Upper lobe of left lung (tissue), 6 donors: Measurements from ENCODE around the gene TBC1D1. TPM values are rescaled to one million over a fixed set of nuclear protein-coding genes. Genes with fewer than 3 reads are reported as not detected.

Experiments used
- ATAC-seq, 2 donors: fragments of 200-7000 bp; cut with Tn5 transposase; one replicate each; pipeline ENCODE4 v1.9.1; 2022; ENCODE audit warnings: mild to moderate bottlenecking in 2 of 2, moderate library complexity in 2 of 2; ENCODE audit not compliant: low FRiP score in 2 of 2
- DNase-seq, 2 donors: peaks; one replicate each; pipeline ENCODE4 v3.0.0-alpha.2; 2019 to 2020
- H3K27ac ChIP-seq, 4 donors: fragments of 200-600 bp; sonication (generic); one replicate each; pipeline ENCODE4 v1.5.1; 2016 to 2019
- H3K27me3 ChIP-seq, 4 donors: fragments of 200-600 bp; sonication (generic); one replicate each; pipeline ENCODE4 v1.5.1; 2017 to 2019
- H3K36me3 ChIP-seq, 4 donors: fragments of 200-600 bp; sonication (generic); one replicate each; pipeline ENCODE4 v1.5.1; 2016 to 2019
- H3K4me1 ChIP-seq, 4 donors: fragments of 200-600 bp; sonication (generic); one replicate each; pipeline ENCODE4 v1.5.1; 2018 to 2019
- H3K4me3 ChIP-seq, 4 donors: fragments of 200-600 bp; sonication (generic); one replicate each; pipeline ENCODE4 v1.5.1; 2017 to 2019; ENCODE audit warnings: mild to moderate bottlenecking in 2 of 4, moderate library complexity in 1 of 4
- H3K9me3 ChIP-seq, 4 donors: fragments of 200-600 bp; sonication (generic); one replicate each; pipeline ENCODE4 v1.5.1; 2018 to 2019
- CTCF ChIP-seq, 6 experiments: fragments of 450-650 bp in 4 of 6; fragments of 200-600 bp in 2 of 6; sonication (generic) in 2 of 6; IDR thresholded peaks; one replicate each; pipeline ENCODE4 v1.5.1; 2016 to 2019; ENCODE audit warnings: antibody characterized with exemption in 6 of 6
- EP300 ChIP-seq, 4 donors: sonication (generic); formaldehyde crosslinking; IDR thresholded peaks; one replicate each; pipeline ENCODE4 v1.5.1; 2017; ENCODE audit warnings: antibody characterized with exemption in 4 of 4, control low read depth in 2 of 4
- POLR2A ChIP-seq, 4 donors: fragments of 450-650 bp; IDR thresholded peaks; one replicate each; pipeline ENCODE4 v1.5.1; 2016 to 2017; ENCODE audit warnings: antibody characterized with exemption in 4 of 4, mild to moderate bottlenecking in 2 of 4
- POLR2AphosphoS5 ChIP-seq, 2 donors: sonication (generic); formaldehyde crosslinking; IDR thresholded peaks; one replicate each; pipeline ENCODE4 v1.5.1; 2017; ENCODE audit warnings: antibody characterized with exemption in 2 of 2
- WGBS, 2 donors: methylation state at CpG; one replicate each; pipeline ENCODE4 v1.1.5; 2017 to 2018; 5-methylcytosine and 5-hydroxymethylcytosine counted together
- total RNA-seq, 6 donors: library from RNA; depleted of rRNA in 4 of 6; stranded (reverse); fragments of >200 nt in 4 of 6; gene quantifications; one replicate each; pipeline versions ENCODE4 v1.1.0 to v1.2.1, GENCODE V29; 2016 to 2021
- donor health status: DM: no; HTN: no; CAD: no; lungs with moderate emphysema.
- donor health status: DM: no; HTN: yes; CAD: no; lungs with severe emphysema.

TBC1D1 gene
- total RNA-seq, 6 donors from 2014 or later, result 45.1 to 68.1 (median 58.0) TPM

- WGBS, 2 donors, result 92% methylated on average over 9 of the region's 9 CpGs
- Histone ChIP-seq H3K27me3 (no peaks in the 10 kb centered on the region), H3K9me3 (no peaks in the 10 kb centered on the region), H3K4me3 (no peak overlapping the region), H3K36me3 (peaks cover 0 to 3% (median 0%) of the 10 kb centered on the region in 4 donors), H3K4me1 (no peaks in the 10 kb centered on the region), H3K27ac (no peak overlapping the region)
- no peak for ATAC-seq
- TF ChIP-seq POLR2A (IDR thresholded peaks at IDR 0.05) (no peak), POLR2AphosphoS5 (IDR thresholded peaks at IDR 0.05) (no peak), EP300 (IDR thresholded peaks at IDR 0.05) (no peak), CTCF (IDR thresholded peaks at IDR 0.05) (no peak)
- no peak for DNase-seq
Measured at GRCh38 chr4:37902738-37903693, 12.1 kb downstream of the TBC1D1 start.

DNA sequence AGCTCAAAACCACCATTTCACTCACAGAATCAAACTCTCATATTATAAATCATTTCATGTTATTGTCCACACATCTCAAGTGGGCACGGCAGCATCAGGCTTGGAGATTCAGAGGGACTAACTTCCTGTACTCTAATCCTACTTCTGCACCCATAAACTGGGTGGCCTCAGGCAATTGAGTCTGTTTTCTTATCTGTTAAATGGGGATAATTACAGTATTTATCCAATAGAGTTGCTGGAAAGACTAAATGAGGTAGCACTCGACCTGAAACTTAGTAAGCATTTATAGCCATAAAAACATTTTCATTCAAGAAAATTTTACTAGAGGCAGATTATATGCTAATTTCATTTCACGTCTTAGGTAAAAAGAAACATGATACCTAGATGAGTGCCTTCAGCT, 13.0 kb downstream of the TBC1D1 start:
- TF ChIP-seq POLR2AphosphoS5 (IDR thresholded peaks at IDR 0.05), result no peak
- TF ChIP-seq CTCF (IDR thresholded peaks at IDR 0.05), result no peak
- no peak for TF ChIP-seq POLR2A (IDR thresholded peaks at IDR 0.05)
- no peak for TF ChIP-seq EP300 (IDR thresholded peaks at IDR 0.05)
- no peak for DNase-seq
- 87 to 95% methylated on average over 3 of the region's 3 CpGs for WGBS, 2 donors

DNA sequence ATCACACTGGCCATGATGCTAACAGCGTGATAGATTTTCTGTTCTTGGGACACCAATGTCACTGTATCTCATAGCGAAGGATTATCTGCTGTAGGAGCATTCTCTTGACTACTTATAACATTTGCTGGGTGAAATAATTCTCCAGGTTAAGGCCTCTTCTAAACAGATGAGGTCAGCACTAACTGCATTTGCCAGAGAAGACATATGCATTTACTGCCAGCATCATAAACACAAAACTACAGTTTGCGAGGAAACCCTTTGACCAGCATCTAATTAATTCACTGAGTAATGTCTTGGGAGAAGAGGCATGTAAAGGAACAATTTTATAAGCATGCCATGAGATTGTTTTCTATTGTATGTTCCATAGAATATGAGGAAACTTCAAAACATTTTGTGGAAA, 13.9 kb downstream of the TBC1D1 start:
- H3K27me3 ChIP-seq, result no peaks in the 10 kb centered on the region
- peaks cover 0 to 3% (median 0%) of the 10 kb centered on the region in 4 donors for H3K36me3 ChIP-seq
- TF ChIP-seq CTCF (IDR thresholded peaks at IDR 0.05) (no peak), EP300 (IDR thresholded peaks at IDR 0.05) (no peak), POLR2AphosphoS5 (IDR thresholded peaks at IDR 0.05) (no peak), POLR2A (IDR thresholded peaks at IDR 0.05) (no peak)
- DNase-seq, result no peak
- H3K27ac ChIP-seq, result no peak overlapping the region
- no peak overlapping the region for H3K4me3 ChIP-seq
- H3K9me3 ChIP-seq, result no peaks in the 10 kb centered on the region
- 96 to 98% methylated on average over 3 of the region's 3 CpGs for WGBS, 2 donors
- no peaks in the 10 kb centered on the region for H3K4me1 ChIP-seq
- ATAC-seq, result no peak

More for the DNA sequence above, 13.0 kb downstream of the TBC1D1 start:
- no peaks in the 10 kb centered on the region for H3K27me3 ChIP-seq
- H3K36me3 ChIP-seq, result peaks cover 0 to 3% (median 0%) of the 10 kb centered on the region in 4 donors
- no peaks in the 10 kb centered on the region for H3K9me3 ChIP-seq
- no peak overlapping the region for H3K27ac ChIP-seq
- H3K4me3 ChIP-seq, result no peak overlapping the region
- H3K4me1 ChIP-seq, result no peaks in the 10 kb centered on the region
- ATAC-seq, result no peak

DNA sequence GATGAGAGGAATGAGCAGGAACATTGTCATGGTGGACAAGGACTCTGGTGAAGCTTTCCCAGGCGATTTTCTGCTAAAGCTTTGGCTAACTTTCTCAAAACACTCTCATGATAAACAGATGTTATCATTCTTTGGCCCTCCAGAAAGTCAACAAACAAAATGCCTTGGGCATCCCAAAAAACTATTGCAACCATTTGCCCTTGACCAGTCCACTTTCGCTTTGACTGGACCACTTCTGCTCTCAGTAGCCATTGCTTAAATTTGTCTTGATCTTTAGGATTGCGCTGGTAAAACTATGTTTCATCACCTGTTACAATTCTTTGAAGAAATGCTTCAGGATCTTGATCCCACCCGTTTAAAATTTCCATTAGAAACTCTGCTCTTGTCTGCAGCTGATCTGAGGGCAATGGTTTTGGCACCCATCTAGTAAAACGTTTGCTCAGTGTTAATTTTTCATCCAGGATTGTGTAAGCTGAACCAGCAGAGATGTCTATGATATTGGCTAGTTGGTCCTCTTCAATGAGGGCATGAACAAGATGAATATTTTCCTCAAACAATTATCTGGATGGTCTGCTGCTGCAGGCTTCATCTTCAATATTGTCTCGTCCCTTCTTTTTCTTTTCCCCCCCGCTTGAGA, 14.8 kb downstream of the TBC1D1 start:
- H3K4me3 ChIP-seq, result no peak overlapping the region
- TF ChIP-seq POLR2AphosphoS5 (IDR thresholded peaks at IDR 0.05) (no peak), EP300 (IDR thresholded peaks at IDR 0.05) (no peak), POLR2A (IDR thresholded peaks at IDR 0.05) (no peak), CTCF (IDR thresholded peaks at IDR 0.05) (no peak)
- H3K9me3 ChIP-seq, result no peaks in the 10 kb centered on the region
- no peak for ATAC-seq
- H3K4me1 ChIP-seq, result no peaks in the 10 kb centered on the region
- no peak for DNase-seq
- WGBS, 2 donors, result 73 to 77% methylated on average over 7 of the region's 7 CpGs
- H3K27me3 ChIP-seq, result no peaks in the 10 kb centered on the region
- H3K36me3 ChIP-seq, result peaks cover 0 to 3% (median 0%) of the 10 kb centered on the region in 4 donors
- no peak overlapping the region for H3K27ac ChIP-seq
